Fibroblast of peridontal ligament (primary cell): Measurements from ENCODE around the gene REC114.
"Not testable (repeated sequence)": the region's sequence is repeated elsewhere in the genome, so short reads cannot be mapped to it uniquely, and the experiment has no call there.

Source experiments
- DNase-seq: peaks from one replicate; pipeline ENCODE4 v3.0.0-alpha.2; 2010; ENCODE audit errors: extremely low read depth

Gene REC114

GRCh38 chr15:73442968-73443367 is at the start of gene REC114:
REC114 (plus strand) TSS chr15:73443164; CDS start chr15:73443186, 22 bp downstream.
- no peak for DNase-seq

- DNase-seq, result no peak
Observed at GRCh38 chr15:73393336-73393735, 49.6 kb upstream of the REC114 start.

- no peak for DNase-seq
Observed at GRCh38 chr15:73394782-73395181, 48.2 kb upstream of the REC114 start.

GRCh38 chr15:73395671-73396070 is 47.3 kb upstream of the REC114 start:
- DNase-seq, result no peak

- no peak for DNase-seq
Observed at GRCh38 chr15:73397461-73397860, 45.5 kb upstream of the REC114 start.

- DNase-seq, result no peak
Observed at GRCh38 chr15:73398861-73399260, 44.1 kb upstream of the REC114 start.

- DNase-seq, result peak; percentile 67
Observed at GRCh38 chr15:73400222-73400621, 42.7 kb upstream of the REC114 start.

GRCh38 chr15:73403171-73403570 is 39.8 kb upstream of the REC114 start:
- no peak for DNase-seq

GRCh38 chr15:73414876-73415275 is 28.1 kb upstream of the REC114 start:
- no peak for DNase-seq

- DNase-seq, result no peak
Observed at GRCh38 chr15:73424506-73424905, 18.5 kb upstream of the REC114 start.

GRCh38 chr15:73425510-73425909 is 17.5 kb upstream of the REC114 start:
- no peak for DNase-seq

GRCh38 chr15:73426323-73426994 is 16.5 kb upstream of the REC114 start:
- DNase-seq, result no peak

- not testable (repeated sequence) for DNase-seq
Observed at GRCh38 chr15:73431329-73431728, 11.6 kb upstream of the REC114 start.

- no peak for DNase-seq
Observed at GRCh38 chr15:73433873-73434272, 9.1 kb upstream of the REC114 start.

- no peak for DNase-seq
Observed at GRCh38 chr15:73436613-73437012, 6.4 kb upstream of the REC114 start.

GRCh38 chr15:73437543-73438109 is 5.3 kb upstream of the REC114 start:
- DNase-seq, result no peak

- no peak for DNase-seq
Observed at GRCh38 chr15:73438651-73439050, 4.3 kb upstream of the REC114 start.

GRCh38 chr15:73440571-73440970 is 2.4 kb upstream of the REC114 start:
- no peak for DNase-seq

GRCh38 chr15:73442421-73442820 is 543 bp upstream of the REC114 start:
- no peak for DNase-seq

GRCh38 chr15:73447471-73447870 is 4.5 kb downstream of the REC114 start:
- not testable (repeated sequence) for DNase-seq

- DNase-seq, result not testable (repeated sequence)
Observed at GRCh38 chr15:73448158-73448758, 5.3 kb downstream of the REC114 start.

- not testable (repeated sequence) for DNase-seq
Observed at GRCh38 chr15:73449980-73450379, 7.0 kb downstream of the REC114 start.

- DNase-seq, result no peak
Observed at GRCh38 chr15:73454096-73454495, 11.1 kb downstream of the REC114 start.
